ENCODE results near the gene NUDT15. TPM values are rescaled to one million over a fixed set of nuclear protein-coding genes. Genes with fewer than 3 reads are reported as not detected.

The NUDT15 gene
- total and polyA plus RNA-seq, 10 of the 15 experiments (the other 5 are each of a cell fraction or from before 2014, with no cell fraction given): 11.4 to 26.7 (median 18.0) TPM

GRCh38 chr13:48042894-48043293 lies 5.4 kb downstream of the NUDT15 start:
- Histone ChIP-seq H3K9me3 (replicated peaks; ENCODE audit: control insufficient read depth, insufficient read depth, low read length) (no peaks in the 10 kb centered on the region; the same call in 2 of the 3 replicates), H3K4me1 (ENCODE audit: control insufficient read depth, insufficient read depth, low read length) (no peaks in the 10 kb centered on the region), H3K9ac (ENCODE audit: control insufficient read depth, insufficient read depth, low read length) (no peak overlapping the region), H4K20me1 (ENCODE audit: control insufficient read depth, insufficient read depth) (no peaks in the 10 kb centered on the region), H3K4me2 (ENCODE audit: control insufficient read depth, insufficient read depth) (no peak overlapping the region), H3K36me3 (ENCODE audit: control insufficient read depth in 2 of 2, insufficient read depth in 2 of 2, low read length in 1 of 2) (peaks cover 1 to 5% of the 10 kb centered on the region in 2 experiments; a peak in 2 of 4 replicates), H3K27ac (ENCODE audit: control insufficient read depth, insufficient read depth) (no peak overlapping the region), H3K79me2 (ENCODE audit: control insufficient read depth, insufficient read depth, low read length) (peaks cover 12% of the 10 kb centered on the region), H3K27me3 (replicated peaks in 1 of 2; ENCODE audit: control insufficient read depth in 2 of 2, insufficient read depth in 2 of 2, low read length in 1 of 2) (no peaks in the 10 kb centered on the region), H3K4me3 (no peak overlapping the region), H2AFZ (ENCODE audit: control insufficient read depth, low read depth, low read length) (no peak overlapping the region)
- TF ChIP-seq EGR1 (IDR thresholded peaks at IDR 0.05; ENCODE audit: borderline replicate concordance in 1 of 2, low read depth in 2 of 2, low read length in 2 of 2): no peak
- TF ChIP-seq, protein P1, sequence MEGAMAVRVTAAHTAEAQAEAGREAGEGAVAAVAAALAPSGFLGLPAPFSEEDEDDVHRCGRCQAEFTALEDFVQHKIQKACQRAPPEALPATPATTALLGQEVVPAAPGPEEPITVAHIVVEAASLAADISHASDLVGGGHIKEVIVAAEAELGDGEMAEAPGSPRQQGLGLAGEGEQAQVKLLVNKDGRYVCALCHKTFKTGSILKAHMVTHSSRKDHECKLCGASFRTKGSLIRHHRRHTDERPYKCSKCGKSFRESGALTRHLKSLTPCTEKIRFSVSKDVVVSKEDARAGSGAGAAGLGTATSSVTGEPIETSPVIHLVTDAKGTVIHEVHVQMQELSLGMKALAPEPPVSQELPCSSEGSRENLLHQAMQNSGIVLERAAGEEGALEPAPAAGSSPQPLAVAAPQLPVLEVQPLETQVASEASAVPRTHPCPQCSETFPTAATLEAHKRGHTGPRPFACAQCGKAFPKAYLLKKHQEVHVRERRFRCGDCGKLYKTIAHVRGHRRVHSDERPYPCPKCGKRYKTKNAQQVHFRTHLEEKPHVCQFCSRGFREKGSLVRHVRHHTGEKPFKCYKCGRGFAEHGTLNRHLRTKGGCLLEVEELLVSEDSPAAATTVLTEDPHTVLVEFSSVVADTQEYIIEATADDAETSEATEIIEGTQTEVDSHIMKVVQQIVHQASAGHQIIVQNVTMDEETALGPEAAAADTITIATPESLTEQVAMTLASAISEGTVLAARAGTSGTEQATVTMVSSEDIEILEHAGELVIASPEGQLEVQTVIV (IDR thresholded peaks at IDR 0.05; ENCODE audit: borderline replicate concordance, partially characterized antibody): no peak
- no peak for TF ChIP-seq RELA (IDR thresholded peaks at IDR 0.05; ENCODE audit: borderline replicate concordance, partially characterized antibody)
- TF ChIP-seq ASH2L (IDR thresholded peaks at IDR 0.05; ENCODE audit: borderline replicate concordance, low read depth): no peak
- TF ChIP-seq PAX8 (IDR thresholded peaks at IDR 0.05): no peak
- no peak for TF ChIP-seq RAD51 (IDR thresholded peaks at IDR 0.05)
- no peak for TF ChIP-seq CEBPB (IDR thresholded peaks at IDR 0.05; ENCODE audit: borderline replicate concordance in 1 of 2, low read depth in 2 of 2, low read length in 2 of 2)
- TF ChIP-seq PKNOX1 (IDR thresholded peaks at IDR 0.05): no peak
- TF ChIP-seq YY1 (IDR thresholded peaks at IDR 0.05; ENCODE audit: low read depth, low read length): no peak
- TF ChIP-seq NFYA (IDR thresholded peaks at IDR 0.05; ENCODE audit: borderline replicate concordance, low read depth, low read length): no peak
- TF ChIP-seq, protein P2, sequence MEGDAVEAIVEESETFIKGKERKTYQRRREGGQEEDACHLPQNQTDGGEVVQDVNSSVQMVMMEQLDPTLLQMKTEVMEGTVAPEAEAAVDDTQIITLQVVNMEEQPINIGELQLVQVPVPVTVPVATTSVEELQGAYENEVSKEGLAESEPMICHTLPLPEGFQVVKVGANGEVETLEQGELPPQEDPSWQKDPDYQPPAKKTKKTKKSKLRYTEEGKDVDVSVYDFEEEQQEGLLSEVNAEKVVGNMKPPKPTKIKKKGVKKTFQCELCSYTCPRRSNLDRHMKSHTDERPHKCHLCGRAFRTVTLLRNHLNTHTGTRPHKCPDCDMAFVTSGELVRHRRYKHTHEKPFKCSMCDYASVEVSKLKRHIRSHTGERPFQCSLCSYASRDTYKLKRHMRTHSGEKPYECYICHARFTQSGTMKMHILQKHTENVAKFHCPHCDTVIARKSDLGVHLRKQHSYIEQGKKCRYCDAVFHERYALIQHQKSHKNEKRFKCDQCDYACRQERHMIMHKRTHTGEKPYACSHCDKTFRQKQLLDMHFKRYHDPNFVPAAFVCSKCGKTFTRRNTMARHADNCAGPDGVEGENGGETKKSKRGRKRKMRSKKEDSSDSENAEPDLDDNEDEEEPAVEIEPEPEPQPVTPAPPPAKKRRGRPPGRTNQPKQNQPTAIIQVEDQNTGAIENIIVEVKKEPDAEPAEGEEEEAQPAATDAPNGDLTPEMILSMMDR (IDR thresholded peaks at IDR 0.05 in 2 of 3, conservative IDR thresholded peaks at IDR 0.05 in 1 of 3; ENCODE audit: control insufficient read depth in 2 of 3, extremely low read depth in 1 of 3, insufficient read depth in 1 of 3, low read depth in 3 of 3, low read length in 3 of 3): no peak
- no peak for TF ChIP-seq BACH1 (IDR thresholded peaks at IDR 0.05; ENCODE audit: borderline replicate concordance)
- no peak for TF ChIP-seq PML (IDR thresholded peaks at IDR 0.05; ENCODE audit: low read length)
- WGBS (ENCODE audit: insufficient coverage, insufficient replicate concordance, low lambda C conversion rate, missing lambda C conversion rate): 92% methylated on average over 2 of the region's 2 CpGs
- ChIA-PET SMC1A (ENCODE audit: uncharacterized antibody, unreplicated experiment) (interaction anchor here (0.9 to 1.0 kb wide), 2 partner anchors 23 to 725 kb away, joined by 3 to 4 read pairs; no protein-coding TSS in a partner anchor), RAD21 (ENCODE audit: unreplicated experiment) (no interaction called here), POLR2A (no interaction called here), CTCF (interaction anchor here (0.8 kb wide), 1 partner anchor 35 kb away, joined by 3 read pairs; no protein-coding TSS in a partner anchor)
- ATAC-seq: no peak
- no peak for FAIRE-seq
- intact Hi-C loops (cut with micrococcal nuclease; ENCODE audit: unreplicated experiment) (no loop called here), in situ Hi-C loops (cut with MboI) (no loop called here)
- no peak for DNase-seq (ENCODE audit: low read depth, low spot score)
- BruUV-seq (replicated peaks): no TSS peak

All from GM12878 (cell line).